Parathyroid adenoma (tissue), 2 donors: ENCODE results near the gene FEM1C.

ENCODE experiments used
- H2AFZ ChIP-seq: fragments of 300-600 bp; sonication (generic); one replicate; pipeline ENCODE4 v1.7.0; 2017; ENCODE audit warnings: antibody characterized with exemption, mild to moderate bottlenecking
- H3K27ac ChIP-seq: fragments of 300-600 bp; sonication (generic); one replicate; pipeline ENCODE4 v1.7.0; 2017
- H3K27me3 ChIP-seq: fragments of 300-600 bp; sonication (generic); one replicate; pipeline ENCODE4 v1.7.0; 2017; ENCODE audit warnings: low read length; ENCODE audit not compliant: control insufficient read depth, insufficient read depth
- H3K36me3 ChIP-seq: fragments of 300-600 bp; sonication (generic); one replicate; pipeline ENCODE4 v1.7.0; 2017; ENCODE audit warnings: low read length; ENCODE audit not compliant: control insufficient read depth, insufficient read depth
- H3K4me1 ChIP-seq: fragments of 300-600 bp; sonication (generic); one replicate; pipeline ENCODE4 v1.7.0; 2017; ENCODE audit warnings: control low read depth
- H3K4me2 ChIP-seq: fragments of 300-600 bp; sonication (generic); one replicate; pipeline ENCODE4 v1.7.0; 2017; ENCODE audit warnings: low read length
- H3K4me3 ChIP-seq: fragments of 300-600 bp; sonication (generic); one replicate; pipeline ENCODE4 v1.7.0; 2017; ENCODE audit warnings: low read depth, low read length
- H3K79me2 ChIP-seq: fragments of 300-600 bp; sonication (generic); one replicate; pipeline ENCODE4 v1.7.0; 2017; ENCODE audit warnings: control low read depth
- H3K9ac ChIP-seq: fragments of 300-600 bp; sonication (generic); one replicate; pipeline ENCODE4 v1.7.0; 2017; ENCODE audit warnings: mild to moderate bottlenecking
- H3K9me3 ChIP-seq: fragments of 300-600 bp; sonication (generic); one replicate; pipeline ENCODE4 v1.7.0; 2017; ENCODE audit warnings: low read length; ENCODE audit not compliant: control insufficient read depth
- TF ChIP-seq, protein P1 (sequence below): fragments of 300-600 bp; sonication (generic); IDR thresholded peaks from one replicate; pipeline ENCODE4 v1.7.0; 2017; ENCODE audit warnings: antibody characterized with exemption, mild to moderate bottlenecking
- donor health status: primary hyperparathyroidism.

The FEM1C gene

DNA sequence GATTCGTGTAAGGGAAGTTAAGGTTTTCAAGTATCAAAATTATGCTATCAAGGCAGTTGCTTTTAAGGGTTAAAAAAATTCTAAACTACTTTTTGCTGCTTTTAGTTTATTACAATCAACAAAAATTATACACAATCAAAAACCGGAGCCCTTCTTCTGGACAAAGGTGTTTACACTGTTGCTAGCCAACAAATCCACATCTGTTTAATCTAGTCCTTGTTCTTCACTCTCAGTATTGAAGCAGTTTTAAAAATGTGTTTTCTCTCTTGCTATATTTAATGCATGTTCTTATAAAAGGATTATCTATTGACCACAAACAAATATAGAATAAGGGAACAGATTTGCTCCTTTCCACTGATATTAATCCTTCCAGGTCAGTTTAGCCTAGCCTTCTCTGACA lies 2.5 kb downstream of the FEM1C start:
- H3K9ac ChIP-seq: no peak overlapping the region

GRCh38 chr5:115541611-115542010 lies 3.0 kb downstream of the FEM1C start:
- H2AFZ ChIP-seq: no peak overlapping the region
- H3K79me2 ChIP-seq: peaks cover 18% of the 10 kb centered on the region
- no peaks in the 10 kb centered on the region for H3K9me3 ChIP-seq
- TF ChIP-seq, protein P1, sequence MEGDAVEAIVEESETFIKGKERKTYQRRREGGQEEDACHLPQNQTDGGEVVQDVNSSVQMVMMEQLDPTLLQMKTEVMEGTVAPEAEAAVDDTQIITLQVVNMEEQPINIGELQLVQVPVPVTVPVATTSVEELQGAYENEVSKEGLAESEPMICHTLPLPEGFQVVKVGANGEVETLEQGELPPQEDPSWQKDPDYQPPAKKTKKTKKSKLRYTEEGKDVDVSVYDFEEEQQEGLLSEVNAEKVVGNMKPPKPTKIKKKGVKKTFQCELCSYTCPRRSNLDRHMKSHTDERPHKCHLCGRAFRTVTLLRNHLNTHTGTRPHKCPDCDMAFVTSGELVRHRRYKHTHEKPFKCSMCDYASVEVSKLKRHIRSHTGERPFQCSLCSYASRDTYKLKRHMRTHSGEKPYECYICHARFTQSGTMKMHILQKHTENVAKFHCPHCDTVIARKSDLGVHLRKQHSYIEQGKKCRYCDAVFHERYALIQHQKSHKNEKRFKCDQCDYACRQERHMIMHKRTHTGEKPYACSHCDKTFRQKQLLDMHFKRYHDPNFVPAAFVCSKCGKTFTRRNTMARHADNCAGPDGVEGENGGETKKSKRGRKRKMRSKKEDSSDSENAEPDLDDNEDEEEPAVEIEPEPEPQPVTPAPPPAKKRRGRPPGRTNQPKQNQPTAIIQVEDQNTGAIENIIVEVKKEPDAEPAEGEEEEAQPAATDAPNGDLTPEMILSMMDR: no peak
- H3K9ac ChIP-seq: no peak overlapping the region
- H3K4me3 ChIP-seq: peak overlapping the region; percentile 38
- no peaks in the 10 kb centered on the region for H3K36me3 ChIP-seq
- H3K27me3 ChIP-seq: no peaks in the 10 kb centered on the region
- peaks cover 14% of the 10 kb centered on the region for H3K4me1 ChIP-seq
- H3K4me2 ChIP-seq: peak overlapping the region; percentile 90
- no peak overlapping the region for H3K27ac ChIP-seq

More for the DNA sequence above, 2.5 kb downstream of the FEM1C start:
- TF ChIP-seq, protein P1: no peak
- Histone ChIP-seq H3K27ac (no peak overlapping the region), H3K4me1 (peaks cover 14% of the 10 kb centered on the region), H3K79me2 (peaks cover 14% of the 10 kb centered on the region), H3K4me3 (peak overlapping the region; percentile 38), H3K36me3 (no peaks in the 10 kb centered on the region), H3K9me3 (no peaks in the 10 kb centered on the region), H3K4me2 (peak overlapping the region; percentile 90), H2AFZ (no peak overlapping the region), H3K27me3 (no peaks in the 10 kb centered on the region)

DNA sequence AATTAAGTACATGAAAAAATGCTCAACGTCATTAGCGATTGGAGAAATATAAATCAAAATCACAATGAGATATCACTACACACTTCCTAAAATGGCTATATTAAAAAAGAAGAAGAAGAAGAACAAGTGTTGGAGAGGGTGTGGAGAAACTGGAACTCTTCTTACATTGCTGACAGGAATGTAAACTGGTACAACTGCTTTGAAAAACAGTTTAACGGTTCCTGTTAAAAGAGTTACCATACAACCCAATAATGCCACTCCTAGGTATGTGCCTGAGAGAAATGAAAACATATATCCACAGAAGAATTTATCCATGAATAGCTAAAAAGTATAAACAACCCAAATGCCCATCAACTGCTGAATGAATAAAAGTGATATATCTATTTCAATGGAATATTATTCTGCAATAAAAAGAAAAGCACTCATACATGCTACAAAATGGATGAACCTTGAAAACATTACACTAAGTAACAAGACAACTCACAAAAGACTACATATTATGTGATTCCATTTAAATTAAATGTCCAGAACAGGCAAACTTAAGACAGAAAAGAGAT lies 9.0 kb downstream of the FEM1C start:
- no peak overlapping the region for H3K27ac ChIP-seq
- peaks cover 3% of the 10 kb centered on the region for H3K4me1 ChIP-seq
- H2AFZ ChIP-seq: no peak overlapping the region
- H3K9ac ChIP-seq: no peak overlapping the region
- H3K4me3 ChIP-seq: no peak overlapping the region
- H3K36me3 ChIP-seq: no peaks in the 10 kb centered on the region
- H3K27me3 ChIP-seq: no peaks in the 10 kb centered on the region
- H3K79me2 ChIP-seq: peaks cover 30% of the 10 kb centered on the region
- TF ChIP-seq, protein P1: no peak
- no peak overlapping the region for H3K4me2 ChIP-seq
- no peaks in the 10 kb centered on the region for H3K9me3 ChIP-seq

- Histone ChIP-seq H3K27ac (no peak overlapping the region), H3K27me3 (no peaks in the 10 kb centered on the region), H3K4me3 (no peak overlapping the region), H2AFZ (no peak overlapping the region), H3K79me2 (peaks cover 18% of the 10 kb centered on the region), H3K36me3 (no peaks in the 10 kb centered on the region), H3K4me2 (no peak overlapping the region), H3K9ac (no peak overlapping the region), H3K4me1 (no peaks in the 10 kb centered on the region), H3K9me3 (no peaks in the 10 kb centered on the region)
- TF ChIP-seq, protein P1: no peak
Measured at GRCh38 chr5:115532517-115532916, 12.1 kb downstream of the FEM1C start.

DNA sequence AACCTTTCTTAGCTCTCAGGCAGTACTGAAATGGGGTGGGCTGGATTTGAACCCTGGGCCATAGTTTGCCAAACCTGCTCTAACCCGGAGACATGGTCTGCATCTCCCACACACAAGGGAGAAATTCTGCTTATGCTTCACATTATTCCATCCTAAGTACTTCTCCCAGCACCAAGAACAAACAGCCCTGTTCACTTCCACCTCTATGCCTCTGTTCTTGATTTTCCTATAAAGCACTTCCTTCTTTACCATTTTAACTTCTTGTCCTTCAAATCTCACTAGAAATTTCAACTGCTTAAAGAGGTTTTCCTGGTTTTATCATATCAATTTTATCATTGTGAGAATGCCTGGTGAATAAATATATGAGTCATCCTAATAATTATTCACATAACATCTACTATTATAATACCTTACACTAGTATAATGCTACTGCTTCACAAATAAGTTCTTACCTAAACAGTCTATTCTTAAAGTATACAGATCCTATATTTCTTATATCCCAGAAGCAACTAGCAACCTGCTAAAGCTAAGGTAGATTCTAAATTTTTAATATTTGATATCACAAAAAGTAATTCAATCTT lies 12.7 kb downstream of the FEM1C start:
- TF ChIP-seq, protein P1: no peak
- H3K27ac ChIP-seq: no peak overlapping the region
- H2AFZ ChIP-seq: no peak overlapping the region
- no peak overlapping the region for H3K4me2 ChIP-seq
- H3K9ac ChIP-seq: no peak overlapping the region
- no peak overlapping the region for H3K4me3 ChIP-seq
- no peaks in the 10 kb centered on the region for H3K27me3 ChIP-seq
- H3K9me3 ChIP-seq: no peaks in the 10 kb centered on the region
- no peaks in the 10 kb centered on the region for H3K4me1 ChIP-seq
- no peaks in the 10 kb centered on the region for H3K36me3 ChIP-seq
- H3K79me2 ChIP-seq: peaks cover 14% of the 10 kb centered on the region
